RPMI7951 (cell line): ENCODE data around the gene JMJD7. TPM values are rescaled to one million over a fixed set of nuclear protein-coding genes. Genes with fewer than 3 reads are reported as not detected.

Source experiments
- DNase-seq: peaks from one replicate; pipeline ENCODE4 v3.0.0-alpha.2; 2012; ENCODE audit warnings: low read depth
- total RNA-seq: library from RNA; depleted of rRNA; stranded (reverse); fragments of >200 nt; shearing (Covaris generic); gene quantifications from 2 replicates; pipeline ENCODE4 v1.2.3, GENCODE V29; 2014

JMJD7 gene
- total RNA-seq, 1 experiment from 2014 or later = 5.3 TPM

- no peak for DNase-seq
Measured at GRCh38 chr15:41822471-41822870, 5.4 kb upstream of the JMJD7 start.

GRCh38 chr15:41822957-41823356, 4.9 kb upstream of the JMJD7 start:
- no peak for DNase-seq

GRCh38 chr15:41823502-41823901, 4.4 kb upstream of the JMJD7 start:
- no peak for DNase-seq

- no peak for DNase-seq
Measured at GRCh38 chr15:41824062-41824745, 3.7 kb upstream of the JMJD7 start.

GRCh38 chr15:41825145-41825544, 2.7 kb upstream of the JMJD7 start:
- no peak for DNase-seq

GRCh38 chr15:41825572-41826535, 2.0 kb upstream of the JMJD7 start:
- DNase-seq = no peak

GRCh38 chr15:41827290-41827879, 507 bp upstream of the JMJD7 start:
- no peak for DNase-seq

- no peak for DNase-seq
Measured at GRCh38 chr15:41828807-41829141, 882 bp downstream of the JMJD7 start.

- no peak for DNase-seq
Measured at GRCh38 chr15:41829959-41830646, 2.2 kb downstream of the JMJD7 start.

- peak; percentile 50 for DNase-seq
Measured at GRCh38 chr15:41831291-41831690, 3.4 kb downstream of the JMJD7 start.

- no peak for DNase-seq
Measured at GRCh38 chr15:41832208-41832607, 4.3 kb downstream of the JMJD7 start.

GRCh38 chr15:41832875-41833274, 5.0 kb downstream of the JMJD7 start:
- DNase-seq = no peak

GRCh38 chr15:41834096-41834495, 6.2 kb downstream of the JMJD7 start:
- no peak for DNase-seq

- no peak for DNase-seq
Measured at GRCh38 chr15:41836073-41836472, 8.2 kb downstream of the JMJD7 start.

- no peak for DNase-seq
Measured at GRCh38 chr15:41836713-41837454, 9.0 kb downstream of the JMJD7 start.

- DNase-seq = no peak
Measured at GRCh38 chr15:41838400-41838897, 10.6 kb downstream of the JMJD7 start, which contains the start of gene PLA2G4B. Gene PLA2G4B, plus strand, starts transcription at chr15:41838847. Its CDS starts 67 bp downstream, at chr15:41838914.

- DNase-seq = no peak
Measured at GRCh38 chr15:41839781-41840491, 12.0 kb downstream of the JMJD7 start.

- no peak for DNase-seq
Measured at GRCh38 chr15:41840673-41841072, 12.8 kb downstream of the JMJD7 start.

- no peak for DNase-seq
Measured at GRCh38 chr15:41841131-41841530, 13.2 kb downstream of the JMJD7 start.

- no peak for DNase-seq
Measured at GRCh38 chr15:41842229-41842628, 14.3 kb downstream of the JMJD7 start.
